CD4-positive, alpha-beta memory T cell (primary cell): ENCODE data around the gene DKK3. TPM values are rescaled to one million over a fixed set of nuclear protein-coding genes. Genes with fewer than 3 reads are reported as not detected.

Experiments
- CTCF ChIA-PET: fragments of 350-600 bp; sonication (Branson Sonifier 250); formaldehyde crosslinking; loops from one replicate; lab custom pipeline; 2021; ENCODE audit warnings: inconsistent platforms; ENCODE audit not compliant: partially characterized antibody; lab: Charles Lee
- POLR2A ChIA-PET: fragments of 350-600 bp; sonication (Branson Sonifier 250); formaldehyde crosslinking; loops from one replicate; lab custom pipeline; 2021; ENCODE audit not compliant: partially characterized antibody; lab: Charles Lee
- DNase-seq, 5 donors: peaks; one replicate each; pipeline versions ENCODE4 v3.0.0 to v3.0.0-alpha.2; 2020 to 2022; ENCODE audit warnings: mixed read lengths in 1 of 5
- H3K27ac ChIP-seq: one replicate; pipeline ENCODE4 v1.7.0; 2013; ENCODE audit warnings: low read depth, low read length
- H3K27me3 ChIP-seq: 2 replicates; pipeline ENCODE4 v1.7.0; 2013; ENCODE audit warnings: mild to moderate bottlenecking, low read length, moderate library complexity; ENCODE audit not compliant: insufficient read depth
- H3K36me3 ChIP-seq: 2 replicates; pipeline ENCODE4 v1.7.0; 2013; ENCODE audit warnings: mild to moderate bottlenecking, low read length, moderate library complexity; ENCODE audit not compliant: insufficient read depth
- H3K4me1 ChIP-seq: 2 replicates; pipeline ENCODE4 v1.7.0; 2013; ENCODE audit warnings: mild to moderate bottlenecking, low read length, moderate library complexity; ENCODE audit not compliant: insufficient read depth
- H3K4me3 ChIP-seq, 2 donors: one replicate each; pipeline ENCODE4 v1.7.0; 2013; ENCODE audit warnings: low read length in 2 of 2, mild to moderate bottlenecking in 1 of 2
- H3K9me3 ChIP-seq, 2 donors: one replicate each; pipeline ENCODE4 v1.7.0; 2013; ENCODE audit warnings: low read length in 2 of 2, control low read depth in 1 of 2; ENCODE audit not compliant: control insufficient read depth in 1 of 2
- H3K27ac Mint-ChIP-seq, 7 donors: one replicate each; pipeline ENCODE4 v1.8.0; 2020 to 2021; ENCODE audit warnings: mixed read lengths in 7 of 7, mild to moderate bottlenecking in 6 of 7, inconsistent platforms in 3 of 7, moderate library complexity in 3 of 7
- H3K27me3 Mint-ChIP-seq, 2 donors: one replicate each; pipeline ENCODE4 v1.8.0; 2020 to 2021; ENCODE audit warnings: mixed read lengths in 2 of 2
- H3K36me3 Mint-ChIP-seq, 2 donors: one replicate each; pipeline ENCODE4 v1.8.0; 2020 to 2021; ENCODE audit warnings: mixed read lengths in 2 of 2, inconsistent platforms in 1 of 2, mild to moderate bottlenecking in 1 of 2
- H3K4me1 Mint-ChIP-seq, 4 donors: one replicate each; pipeline ENCODE4 v1.8.0; 2020 to 2021; ENCODE audit warnings: mixed read lengths in 4 of 4, mild to moderate bottlenecking in 1 of 4
- H3K4me3 Mint-ChIP-seq, 8 donors: one replicate each; pipeline ENCODE4 v1.8.0; 2020 to 2021; ENCODE audit warnings: mixed read lengths in 8 of 8, mild to moderate bottlenecking in 7 of 8, moderate library complexity in 6 of 8, inconsistent platforms in 3 of 8
- H3K9me3 Mint-ChIP-seq, 8 donors: one replicate each; pipeline ENCODE4 v1.8.0; 2020 to 2021; ENCODE audit warnings: mixed read lengths in 8 of 8, mild to moderate bottlenecking in 5 of 8, inconsistent platforms in 3 of 8, moderate library complexity in 1 of 8
- intact Hi-C: fragments of 100-400 bp; cut with micrococcal nuclease; formaldehyde crosslinking; loops from one replicate; pipeline ENCODE4 v1.15.1; 2023
- polyA plus RNA-seq, 2 donors: library from polyadenylated mRNA; unstranded; fragments of 300-500 nt; fragmentation: Illumina TruSeq; gene quantifications; one replicate each; pipeline ENCODE4 v1.2.3, GENCODE V29; 2021
- total RNA-seq, 2 experiments: library from RNA; stranded (reverse); gene quantifications; one replicate each; pipeline ENCODE4 v1.2.3, GENCODE V29; 2021

The DKK3 gene
- total and polyA plus RNA-seq, 4 experiments from 2014 or later = 0.89 to 3.1 (median 2.9) TPM; not detected in 1

GRCh38 chr11:11977206-11977938 lies 31.1 kb downstream of the DKK3 start:
- H3K4me1 Mint-ChIP-seq = peaks cover 4 to 21% (median 14%) of the 10 kb centered on the region in 4 donors
- H3K4me3 Mint-ChIP-seq = no peak overlapping the region
- POLR2A ChIA-PET = interaction anchor here (0.6 kb wide), 1 partner anchor 90 kb away, joined by 3 read pairs; no protein-coding TSS in a partner anchor
- Histone ChIP-seq H3K4me1 (peaks cover 11% of the 10 kb centered on the region), H3K4me3 (no peak overlapping the region), H3K36me3 (no peaks in the 10 kb centered on the region), H3K27me3 (no peaks in the 10 kb centered on the region), H3K9me3 (no peaks in the 10 kb centered on the region), H3K27ac (no peak overlapping the region)
- intact Hi-C loops = no loop called here
- no peaks in the 10 kb centered on the region for H3K9me3 Mint-ChIP-seq
- CTCF ChIA-PET = interaction anchor here (0.7 to 5.4 kb wide), 4 partner anchors 11 to 67 kb away, joined by 3 to 27 read pairs (median 3); no protein-coding TSS in a partner anchor
- no peak overlapping the region for H3K27ac Mint-ChIP-seq
- H3K36me3 Mint-ChIP-seq = no peaks in the 10 kb centered on the region
- DNase-seq = no peak
- peaks cover 1 to 2% of the 10 kb centered on the region in 2 donors for H3K27me3 Mint-ChIP-seq

DNA sequence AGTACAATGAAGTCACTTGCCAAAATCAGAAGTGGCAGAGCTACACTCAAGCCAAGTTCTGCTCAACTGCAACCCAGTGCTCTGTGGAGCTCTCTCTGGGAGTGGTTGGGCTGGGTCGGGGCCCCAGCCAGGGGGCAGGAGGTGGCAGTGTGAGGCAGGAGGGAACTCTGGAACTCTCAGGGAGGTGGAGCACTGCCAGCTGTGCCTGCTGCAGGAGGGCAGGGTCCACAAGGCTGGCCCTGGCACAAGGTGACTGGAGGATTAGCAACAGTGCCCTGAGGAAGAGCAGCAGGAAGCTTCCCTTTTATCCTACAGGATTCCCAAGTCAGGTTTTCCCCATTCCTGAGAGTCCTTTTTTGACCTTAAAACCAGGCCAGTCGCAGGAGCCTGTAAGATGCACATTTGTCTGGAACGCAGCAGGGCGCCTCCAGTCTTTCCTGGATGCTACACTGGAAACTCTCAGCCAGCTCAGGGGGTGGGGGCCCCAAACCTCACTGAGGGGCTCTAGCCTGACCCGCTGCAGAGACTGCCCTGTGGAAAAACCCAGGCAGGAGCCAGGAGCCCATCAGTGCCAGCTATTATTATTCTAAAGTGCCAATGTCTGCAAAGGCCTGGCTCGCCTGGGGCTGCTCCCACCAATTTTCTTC lies 31.8 kb downstream of the DKK3 start:
- Mint-ChIP-seq H3K27me3 (peaks cover 1 to 2% of the 10 kb centered on the region in 2 donors), H3K4me1 (peaks cover 4 to 21% (median 14%) of the 10 kb centered on the region in 4 donors), H3K27ac (peak overlapping the region in 1 of 7 donors; percentile 60), H3K36me3 (no peaks in the 10 kb centered on the region), H3K9me3 (no peaks in the 10 kb centered on the region), H3K4me3 (no peak overlapping the region)
- Histone ChIP-seq H3K36me3 (no peaks in the 10 kb centered on the region), H3K4me3 (no peak overlapping the region), H3K4me1 (peaks cover 11% of the 10 kb centered on the region), H3K27me3 (no peaks in the 10 kb centered on the region), H3K9me3 (no peaks in the 10 kb centered on the region), H3K27ac (no peak overlapping the region)
- no peak for DNase-seq
- intact Hi-C loops = no loop called here
- ChIA-PET POLR2A (interaction anchor here (0.6 kb wide), 1 partner anchor 91 kb away, joined by 3 read pairs; no protein-coding TSS in a partner anchor), CTCF (interaction anchor here (0.9 to 5.4 kb wide), 3 partner anchors 10 to 68 kb away, joined by 3 to 27 read pairs (median 3); no protein-coding TSS in a partner anchor)

GRCh38 chr11:11975201-11976092 lies 33.0 kb downstream of the DKK3 start:
- Histone ChIP-seq H3K4me3 (no peak overlapping the region), H3K36me3 (no peaks in the 10 kb centered on the region), H3K9me3 (no peaks in the 10 kb centered on the region), H3K27me3 (no peaks in the 10 kb centered on the region), H3K4me1 (peaks cover 11% of the 10 kb centered on the region), H3K27ac (no peak overlapping the region)
- H3K27ac Mint-ChIP-seq = peak overlapping the region in 1 of 7 donors; percentile 67
- H3K9me3 Mint-ChIP-seq = no peaks in the 10 kb centered on the region
- H3K27me3 Mint-ChIP-seq = peaks cover 0 to 1% of the 10 kb centered on the region in 2 donors
- intact Hi-C loops = no loop called here
- ChIA-PET CTCF (interaction anchor here (1.5 to 5.4 kb wide), 2 partner anchors 9 to 12 kb away, joined by 3 to 27 read pairs; no protein-coding TSS in a partner anchor), POLR2A (no interaction called here)
- DNase-seq = no peak
- H3K4me3 Mint-ChIP-seq = peak overlapping the region in 3 of 8 donors; percentile 17 to 37 (median 22)
- H3K36me3 Mint-ChIP-seq = no peaks in the 10 kb centered on the region
- H3K4me1 Mint-ChIP-seq = peaks cover 4 to 21% (median 14%) of the 10 kb centered on the region in 4 donors

GRCh38 chr11:11973866-11974265 lies 34.6 kb downstream of the DKK3 start:
- POLR2A ChIA-PET = no interaction called here
- H3K27ac ChIP-seq = no peak overlapping the region
- H3K27ac Mint-ChIP-seq = no peak overlapping the region
- peaks cover 4 to 21% (median 14%) of the 10 kb centered on the region in 4 donors for H3K4me1 Mint-ChIP-seq
- no peaks in the 10 kb centered on the region for H3K36me3 ChIP-seq
- intact Hi-C loops = no loop called here
- no peaks in the 10 kb centered on the region for H3K36me3 Mint-ChIP-seq
- H3K9me3 Mint-ChIP-seq = no peaks in the 10 kb centered on the region
- CTCF ChIA-PET = interaction anchor here (0.7 kb wide), 1 partner anchor 8 kb away, joined by 3 read pairs; no protein-coding TSS in a partner anchor
- H3K27me3 ChIP-seq = no peaks in the 10 kb centered on the region
- H3K4me3 Mint-ChIP-seq = no peak overlapping the region
- peaks cover 0 to 1% of the 10 kb centered on the region in 2 donors for H3K27me3 Mint-ChIP-seq
- H3K9me3 ChIP-seq = no peaks in the 10 kb centered on the region
- no peak for DNase-seq
- H3K4me3 ChIP-seq = no peak overlapping the region
- peaks cover 11% of the 10 kb centered on the region for H3K4me1 ChIP-seq

DNA sequence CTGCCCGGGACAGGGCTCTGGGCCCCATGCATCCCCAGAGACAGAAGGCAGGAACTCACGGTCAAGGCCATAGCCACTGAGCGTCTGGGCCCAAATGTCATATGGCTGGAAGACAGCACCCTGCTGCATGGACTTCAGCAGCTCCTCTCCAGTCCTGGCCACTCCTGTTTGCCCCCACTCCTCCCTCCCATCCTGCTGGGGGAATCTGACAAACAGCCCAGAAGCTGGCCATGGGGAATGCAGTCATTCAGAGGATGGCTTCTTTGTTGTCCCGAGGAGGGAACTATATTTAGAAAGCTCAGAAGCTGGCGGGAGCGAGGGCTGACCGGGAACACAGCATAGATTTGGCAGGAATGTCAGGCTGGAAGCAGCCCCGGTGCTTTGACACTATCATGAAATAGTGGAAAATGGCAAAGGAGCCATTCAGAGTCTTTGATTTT lies 35.0 kb downstream of the DKK3 start:
- Histone ChIP-seq H3K4me3 (no peak overlapping the region), H3K36me3 (no peaks in the 10 kb centered on the region), H3K27ac (no peak overlapping the region), H3K27me3 (no peaks in the 10 kb centered on the region), H3K9me3 (no peaks in the 10 kb centered on the region), H3K4me1 (peaks cover 11% of the 10 kb centered on the region)
- H3K9me3 Mint-ChIP-seq = no peaks in the 10 kb centered on the region
- CTCF ChIA-PET = interaction anchor here (0.7 to 1.4 kb wide), 2 partner anchors 8 to 71 kb away, joined by 3 to 4 read pairs; no protein-coding TSS in a partner anchor
- H3K4me1 Mint-ChIP-seq = peaks cover 4 to 21% (median 14%) of the 10 kb centered on the region in 4 donors
- H3K27me3 Mint-ChIP-seq = no peaks in the 10 kb centered on the region
- H3K27ac Mint-ChIP-seq = no peak overlapping the region
- intact Hi-C loops = no loop called here
- DNase-seq = no peak
- no peak overlapping the region for H3K4me3 Mint-ChIP-seq
- POLR2A ChIA-PET = no interaction called here
- H3K36me3 Mint-ChIP-seq = no peaks in the 10 kb centered on the region

DNA sequence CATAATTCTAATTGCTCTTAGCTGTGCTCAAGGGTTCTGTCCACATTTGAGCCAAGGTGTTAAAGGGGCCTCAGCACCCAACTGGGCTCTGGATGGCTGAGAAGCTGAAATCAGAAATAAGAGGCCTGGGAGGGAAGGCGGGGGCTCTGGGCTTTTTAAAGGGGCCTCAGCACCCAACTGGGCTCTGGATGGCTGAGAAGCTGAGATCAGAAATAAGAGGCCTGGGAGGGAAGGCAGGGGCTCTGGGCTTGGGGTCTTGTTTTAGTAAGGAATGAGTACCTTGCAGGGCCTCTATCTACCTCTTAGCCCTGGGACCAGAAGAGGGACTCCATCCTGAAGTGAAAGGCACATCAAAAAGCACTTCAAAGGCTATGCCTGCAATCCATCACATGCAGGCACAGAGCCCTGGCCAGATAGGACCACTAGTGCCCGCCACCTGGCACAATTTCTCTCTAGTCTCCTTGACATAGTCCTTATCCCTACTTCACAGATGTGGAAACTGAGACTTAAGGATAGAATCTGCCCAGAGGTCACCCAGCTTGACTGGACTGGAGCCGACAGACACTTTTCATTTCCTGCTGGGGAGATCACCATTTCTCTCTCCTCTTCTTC lies 35.6 kb downstream of the DKK3 start:
- H3K27ac Mint-ChIP-seq = no peak overlapping the region
- H3K4me1 Mint-ChIP-seq = peaks cover 4 to 21% (median 14%) of the 10 kb centered on the region in 4 donors
- no peak overlapping the region for H3K4me3 Mint-ChIP-seq
- H3K4me3 ChIP-seq = no peak overlapping the region
- H3K27ac ChIP-seq = no peak overlapping the region
- ChIA-PET CTCF (interaction anchor here (1.0 to 1.4 kb wide), 2 partner anchors 19 to 71 kb away, joined by 3 to 4 read pairs; no protein-coding TSS in a partner anchor), POLR2A (no interaction called here)
- intact Hi-C loops = no loop called here
- no peaks in the 10 kb centered on the region for H3K36me3 Mint-ChIP-seq
- H3K4me1 ChIP-seq = peaks cover 11% of the 10 kb centered on the region
- H3K27me3 ChIP-seq = no peaks in the 10 kb centered on the region
- H3K27me3 Mint-ChIP-seq = peaks cover 0 to 1% of the 10 kb centered on the region in 2 donors
- H3K9me3 Mint-ChIP-seq = no peaks in the 10 kb centered on the region
- no peak for DNase-seq
- H3K36me3 ChIP-seq = no peaks in the 10 kb centered on the region
- H3K9me3 ChIP-seq = no peaks in the 10 kb centered on the region
